GM18907 (cell line): ENCODE measurements around the gene SYVN1.
"Not testable (repeated sequence)": the region's sequence is repeated elsewhere in the genome, so short reads cannot be mapped to it uniquely, and the experiment has no call there.

Experiments used
- ATAC-seq: cut with Tn5 transposase; IDR thresholded peaks from one replicate; pipeline ENCODE4 v1.9.1; 2021; ENCODE audit warnings: mild to moderate bottlenecking, moderate library complexity; ENCODE audit not compliant: unreplicated experiment

The SYVN1 gene

GRCh38 chr11:65128182-65129145, 5.9 kb downstream of the SYVN1 start:
- no peak for ATAC-seq

- no peak for ATAC-seq
Measured at GRCh38 chr11:65127473-65128181, 6.7 kb downstream of the SYVN1 start.

- ATAC-seq, result no peak
Measured at GRCh38 chr11:65126624-65127274, 7.6 kb downstream of the SYVN1 start.

GRCh38 chr11:65125197-65126056, 8.9 kb downstream of the SYVN1 start:
- ATAC-seq, result no peak

- no peak for ATAC-seq
Measured at GRCh38 chr11:65124480-65125196, 9.7 kb downstream of the SYVN1 start.

- peak; percentile 64 for ATAC-seq
Measured at GRCh38 chr11:65121865-65122696, 12.2 kb downstream of the SYVN1 start, which contains the start of the genes FAU and MRPL49. Gene FAU, minus strand, starts transcription at chr11:65122134. Its CDS starts 321 bp downstream, at chr11:65121813. Gene MRPL49, plus strand, starts transcription at chr11:65122321. Its CDS starts 26 bp downstream, at chr11:65122347.

GRCh38 chr11:65121447-65121864, 12.9 kb downstream of the SYVN1 start:
- no peak for ATAC-seq

- no peak for ATAC-seq
Measured at GRCh38 chr11:65120831-65121230, 13.5 kb downstream of the SYVN1 start.

- no peak for ATAC-seq
Measured at GRCh38 chr11:65119670-65119995, 14.7 kb downstream of the SYVN1 start.

GRCh38 chr11:65118891-65119669, 15.2 kb downstream of the SYVN1 start:
- not testable (repeated sequence) for ATAC-seq

GRCh38 chr11:65118097-65118837, 16.1 kb downstream of the SYVN1 start:
- no peak for ATAC-seq

GRCh38 chr11:65117206-65118096, 16.9 kb downstream of the SYVN1 start, which contains the start of gene ZNHIT2:
Gene ZNHIT2, minus strand, starts transcription at chr11:65117701. Its CDS starts 48 bp downstream, at chr11:65117653.
- peak; percentile 59 for ATAC-seq

- peak; percentile 8 for ATAC-seq
Measured at GRCh38 chr11:65116370-65117205, 17.7 kb downstream of the SYVN1 start.

GRCh38 chr11:65115361-65116082, 18.8 kb downstream of the SYVN1 start:
- ATAC-seq, result no peak
